Measurements from ENCODE around the gene PERP. TPM values are rescaled to one million over a fixed set of nuclear protein-coding genes. Genes with fewer than 3 reads are reported as not detected.

PERP gene
- total RNA-seq, 4 donors from 2014 or later = 9.2 to 18.4 (median 14.8) TPM

- no peaks in the 10 kb centered on the region for H3K9me3 ChIP-seq
- H3K27me3 ChIP-seq = no peaks in the 10 kb centered on the region
- peak overlapping the region in 1 of 2 donors; percentile 31 for H3K27ac ChIP-seq
- TF ChIP-seq POLR2A (IDR thresholded peaks at IDR 0.05) (no peak), CTCF (IDR thresholded peaks at IDR 0.05) (peak; percentile 86 to 98 (median 92))
- intact Hi-C loops (cut with DNase I; ENCODE audit: low total_unique reads) = loop anchor here (2.0 kb wide), 1 partner anchor 107 kb away; no protein-coding TSS in a partner anchor
- H3K4me1 ChIP-seq = no peaks in the 10 kb centered on the region
- peak; percentile 61 to 69 for DNase-seq
- H3K36me3 ChIP-seq = no peaks in the 10 kb centered on the region
- no peak overlapping the region for H3K4me3 ChIP-seq
Measured at GRCh38 chr6:138109042-138109997, 2.1 kb upstream of the PERP start.

GRCh38 chr6:138107752-138108592 is 753 bp upstream of the PERP start:
- peak overlapping the region; percentile 71 to 72 for H3K27ac ChIP-seq
- intact Hi-C loops (cut with DNase I; ENCODE audit: low total_unique reads) = loop anchor here (2.0 kb wide), 1 partner anchor 105 kb away; no protein-coding TSS in a partner anchor

GRCh38 chr6:138106665-138107077 is 548 bp downstream of the PERP start:
- Histone ChIP-seq H3K9me3 (no peaks in the 10 kb centered on the region), H3K36me3 (no peaks in the 10 kb centered on the region), H3K4me3 (peak overlapping the region; percentile 77 to 78), H3K27ac (peak overlapping the region; percentile 71 to 72), H3K27me3 (no peaks in the 10 kb centered on the region), H3K4me1 (no peaks in the 10 kb centered on the region)
- TF ChIP-seq POLR2A (IDR thresholded peaks at IDR 0.05) (no peak), CTCF (IDR thresholded peaks at IDR 0.05) (no peak)
- intact Hi-C loops (cut with DNase I; ENCODE audit: low total_unique reads) = no loop called here
- DNase-seq = no peak

More at GRCh38 chr6:138107752-138108592, 753 bp upstream of the PERP start:
- Histone ChIP-seq H3K36me3 (no peaks in the 10 kb centered on the region), H3K4me3 (peak overlapping the region; percentile 77 to 78), H3K4me1 (no peaks in the 10 kb centered on the region), H3K9me3 (no peaks in the 10 kb centered on the region), H3K27me3 (no peaks in the 10 kb centered on the region)
- TF ChIP-seq POLR2A (IDR thresholded peaks at IDR 0.05) (no peak), CTCF (IDR thresholded peaks at IDR 0.05) (peak in 1 of 4 experiments; percentile 2)
- no peak for DNase-seq

GRCh38 chr6:138105880-138106664 is 1.1 kb downstream of the PERP start:
- no peaks in the 10 kb centered on the region for H3K27me3 ChIP-seq
- peak overlapping the region; percentile 77 to 78 for H3K4me3 ChIP-seq
- no peaks in the 10 kb centered on the region for H3K36me3 ChIP-seq
- peak overlapping the region in 1 of 2 donors; percentile 72 for H3K27ac ChIP-seq
- no peaks in the 10 kb centered on the region for H3K9me3 ChIP-seq
- no peak for TF ChIP-seq CTCF (IDR thresholded peaks at IDR 0.05)
- no peak for TF ChIP-seq POLR2A (IDR thresholded peaks at IDR 0.05)
- H3K4me1 ChIP-seq = no peaks in the 10 kb centered on the region
- no peak for DNase-seq
- intact Hi-C loops (cut with DNase I; ENCODE audit: low total_unique reads) = no loop called here

Data from uterus (tissue), 4 donors.